ENCODE data around the gene COPB1.
"Not testable (repeated sequence)": the region's sequence is repeated elsewhere in the genome, so short reads cannot be mapped to it uniquely, and the experiment has no call there.

The COPB1 gene
- total RNA-seq, result 156 to 262 (median 217) reads per million in 4 experiments

- DNase-seq, result peak; percentile 83
Observed at GRCh38 chr11:14499560-14500180, at the start of gene COPB1. TSS of gene COPB1 (minus strand) at chr11:14499811. CDS start at chr11:14498928, 883 bp downstream.

GRCh38 chr11:14547440-14547839 is 47.8 kb upstream of the COPB1 start:
- no peak for DNase-seq

GRCh38 chr11:14546672-14547071 is 47.1 kb upstream of the COPB1 start:
- DNase-seq, result no peak

GRCh38 chr11:14544611-14545010 is 45.0 kb upstream of the COPB1 start:
- DNase-seq, result no peak

- DNase-seq, result no peak
Observed at GRCh38 chr11:14543260-14543659, 43.6 kb upstream of the COPB1 start.

GRCh38 chr11:14542324-14542723 is 42.7 kb upstream of the COPB1 start:
- no peak for DNase-seq

GRCh38 chr11:14541192-14541947 is 41.8 kb upstream of the COPB1 start:
- DNase-seq, result no peak

GRCh38 chr11:14539982-14540421 is 40.4 kb upstream of the COPB1 start:
- no peak for DNase-seq

GRCh38 chr11:14538926-14539554 is 39.4 kb upstream of the COPB1 start:
- no peak for DNase-seq

- DNase-seq, result no peak
Observed at GRCh38 chr11:14538271-14538925, 38.8 kb upstream of the COPB1 start.

- no peak for DNase-seq
Observed at GRCh38 chr11:14537134-14537599, 37.6 kb upstream of the COPB1 start.

- DNase-seq, result not testable (repeated sequence)
Observed at GRCh38 chr11:14535166-14535565, 35.6 kb upstream of the COPB1 start.

- no peak for DNase-seq
Observed at GRCh38 chr11:14529951-14530350, 30.3 kb upstream of the COPB1 start.

GRCh38 chr11:14529321-14529720 is 29.7 kb upstream of the COPB1 start:
- no peak for DNase-seq

- no peak for DNase-seq
Observed at GRCh38 chr11:14522801-14523200, 23.2 kb upstream of the COPB1 start.

GRCh38 chr11:14522245-14522644 is 22.6 kb upstream of the COPB1 start:
- DNase-seq, result no peak

GRCh38 chr11:14520747-14521151 is 21.1 kb upstream of the COPB1 start:
- no peak for DNase-seq

- peak; percentile 86 for DNase-seq
Observed at GRCh38 chr11:14519917-14520746, 20.5 kb upstream of the COPB1 start, which contains the start of gene PSMA1. TSS of gene PSMA1 (minus strand) at chr11:14520386. CDS start at chr11:14520299, 87 bp downstream.

GRCh38 chr11:14519597-14519916 is 19.9 kb upstream of the COPB1 start:
- DNase-seq, result no peak

- no peak for DNase-seq
Observed at GRCh38 chr11:14518820-14519219, 19.2 kb upstream of the COPB1 start.

GRCh38 chr11:14513800-14514199 is 14.2 kb upstream of the COPB1 start:
- DNase-seq, result no peak

- DNase-seq, result no peak
Observed at GRCh38 chr11:14506532-14506931, 6.9 kb upstream of the COPB1 start.

Measured in effector CD8-positive, alpha-beta T cell (primary cell).